Stimulated activated memory B cell treated with anti-CD40 and anti-IgM and Interleukin-4, amounts not matched to agents 10 μg/mL and 1 μg/mL and 100 μg/mL, for 72 hours (primary cell): Measurements from ENCODE around the gene CCNG2.

Source experiments
- ATAC-seq: fragments of 150-1000 bp; cut with Tn5 transposase; 2 replicates; pipeline ENCODE4 v1.10.0; 2021
- H3K27ac Mint-ChIP-seq: one replicate; pipeline ENCODE4 v1.8.0; 2022; ENCODE audit warnings: mild to moderate bottlenecking, mixed read lengths
- H3K27me3 Mint-ChIP-seq: one replicate; pipeline ENCODE4 v1.8.0; 2022; ENCODE audit warnings: mixed read lengths
- H3K36me3 Mint-ChIP-seq: one replicate; pipeline ENCODE4 v1.8.0; 2022; ENCODE audit warnings: mixed read lengths
- H3K4me1 Mint-ChIP-seq: one replicate; pipeline ENCODE4 v1.8.0; 2022; ENCODE audit warnings: mixed read lengths
- H3K4me3 Mint-ChIP-seq: one replicate; pipeline ENCODE4 v1.8.0; 2022; ENCODE audit warnings: mild to moderate bottlenecking, moderate library complexity, mixed read lengths
- H3K9me3 Mint-ChIP-seq: one replicate; pipeline ENCODE4 v1.8.0; 2022; ENCODE audit warnings: mixed read lengths

Gene CCNG2

GRCh38 chr4:77156912-77157858 lies at the start of gene CCNG2:
Gene CCNG2 (plus strand): TSS chr4:77157207. CDS start chr4:77158533, 1,326 bp downstream.
- Mint-ChIP-seq H3K4me3 (peak within 1 kb of the TSS; percentile 99), H3K4me1 (peaks cover 55% of the 10 kb centered on the region), H3K36me3 (peaks cover 12% of the 10 kb centered on the region), H3K9me3 (no peaks in the 10 kb centered on the region), H3K27me3 (no peaks in the 10 kb centered on the region), H3K27ac (peak within 1 kb of the TSS; percentile 100)
- peak; percentile 63 for ATAC-seq

- H3K4me3 Mint-ChIP-seq = no peak overlapping the region
- ATAC-seq = no peak
These were observed 46.3 kb upstream of the CCNG2 start for GRCh38 chr4:77110730-77111129.

GRCh38 chr4:77113069-77113468 lies 43.9 kb upstream of the CCNG2 start:
- ATAC-seq = no peak
- H3K27ac Mint-ChIP-seq = no peak overlapping the region
- no peak overlapping the region for H3K4me3 Mint-ChIP-seq
- no peaks in the 10 kb centered on the region for H3K27me3 Mint-ChIP-seq
- no peaks in the 10 kb centered on the region for H3K4me1 Mint-ChIP-seq
- no peaks in the 10 kb centered on the region for H3K36me3 Mint-ChIP-seq
- H3K9me3 Mint-ChIP-seq = no peaks in the 10 kb centered on the region

More at GRCh38 chr4:77110730-77111129, 46.3 kb upstream of the CCNG2 start:
- no peaks in the 10 kb centered on the region for H3K27me3 Mint-ChIP-seq
- H3K4me1 Mint-ChIP-seq = peaks cover 12% of the 10 kb centered on the region
- no peaks in the 10 kb centered on the region for H3K9me3 Mint-ChIP-seq
- no peak overlapping the region for H3K27ac Mint-ChIP-seq
- H3K36me3 Mint-ChIP-seq = no peaks in the 10 kb centered on the region

GRCh38 chr4:77117721-77118120 lies 39.3 kb upstream of the CCNG2 start:
- H3K27me3 Mint-ChIP-seq = no peaks in the 10 kb centered on the region
- H3K4me3 Mint-ChIP-seq = no peak overlapping the region
- peak overlapping the region; percentile 23 for H3K27ac Mint-ChIP-seq
- no peaks in the 10 kb centered on the region for H3K36me3 Mint-ChIP-seq
- no peak for ATAC-seq
- H3K9me3 Mint-ChIP-seq = no peaks in the 10 kb centered on the region
- H3K4me1 Mint-ChIP-seq = peaks cover 22% of the 10 kb centered on the region

GRCh38 chr4:77120886-77121508 lies 36.0 kb upstream of the CCNG2 start:
- no peaks in the 10 kb centered on the region for H3K36me3 Mint-ChIP-seq
- H3K4me1 Mint-ChIP-seq = peaks cover 54% of the 10 kb centered on the region
- no peak overlapping the region for H3K4me3 Mint-ChIP-seq
- H3K9me3 Mint-ChIP-seq = no peaks in the 10 kb centered on the region
- peak overlapping the region; percentile 61 for H3K27ac Mint-ChIP-seq
- ATAC-seq = peak; percentile 72
- no peaks in the 10 kb centered on the region for H3K27me3 Mint-ChIP-seq

- Mint-ChIP-seq H3K4me3 (no peak overlapping the region), H3K4me1 (peaks cover 56% of the 10 kb centered on the region), H3K27me3 (no peaks in the 10 kb centered on the region), H3K36me3 (no peaks in the 10 kb centered on the region), H3K27ac (peak overlapping the region; percentile 61), H3K9me3 (no peaks in the 10 kb centered on the region)
- ATAC-seq = no peak
These were observed 35.2 kb upstream of the CCNG2 start for GRCh38 chr4:77121736-77122240.

- H3K27ac Mint-ChIP-seq = no peak overlapping the region
- no peaks in the 10 kb centered on the region for H3K36me3 Mint-ChIP-seq
- H3K4me3 Mint-ChIP-seq = no peak overlapping the region
- no peaks in the 10 kb centered on the region for H3K27me3 Mint-ChIP-seq
- no peaks in the 10 kb centered on the region for H3K9me3 Mint-ChIP-seq
- H3K4me1 Mint-ChIP-seq = peaks cover 62% of the 10 kb centered on the region
- no peak for ATAC-seq
These were observed 34.4 kb upstream of the CCNG2 start for GRCh38 chr4:77122656-77123055.

GRCh38 chr4:77123411-77123810 lies 33.6 kb upstream of the CCNG2 start:
- ATAC-seq = peak; percentile 35
- Mint-ChIP-seq H3K9me3 (no peaks in the 10 kb centered on the region), H3K27ac (peak overlapping the region; percentile 58), H3K4me3 (no peak overlapping the region), H3K36me3 (no peaks in the 10 kb centered on the region), H3K27me3 (no peaks in the 10 kb centered on the region), H3K4me1 (peaks cover 69% of the 10 kb centered on the region)

GRCh38 chr4:77124576-77124975 lies 32.4 kb upstream of the CCNG2 start:
- Mint-ChIP-seq H3K4me3 (no peak overlapping the region), H3K27me3 (no peaks in the 10 kb centered on the region), H3K27ac (peak overlapping the region; percentile 58), H3K36me3 (no peaks in the 10 kb centered on the region), H3K4me1 (peaks cover 70% of the 10 kb centered on the region), H3K9me3 (no peaks in the 10 kb centered on the region)
- no peak for ATAC-seq

GRCh38 chr4:77125961-77126360 lies 31.0 kb upstream of the CCNG2 start:
- Mint-ChIP-seq H3K9me3 (no peaks in the 10 kb centered on the region), H3K36me3 (no peaks in the 10 kb centered on the region), H3K4me3 (no peak overlapping the region), H3K27me3 (no peaks in the 10 kb centered on the region), H3K4me1 (peaks cover 61% of the 10 kb centered on the region), H3K27ac (peak overlapping the region; percentile 48)
- ATAC-seq = no peak

GRCh38 chr4:77126809-77127208 lies 30.2 kb upstream of the CCNG2 start:
- peak; percentile 94 for ATAC-seq
- Mint-ChIP-seq H3K36me3 (no peaks in the 10 kb centered on the region), H3K27me3 (no peaks in the 10 kb centered on the region), H3K27ac (peak overlapping the region; percentile 85), H3K4me1 (peaks cover 53% of the 10 kb centered on the region), H3K4me3 (no peak overlapping the region), H3K9me3 (no peaks in the 10 kb centered on the region)

GRCh38 chr4:77127215-77127614 lies 29.8 kb upstream of the CCNG2 start:
- Mint-ChIP-seq H3K27me3 (no peaks in the 10 kb centered on the region), H3K4me1 (peaks cover 49% of the 10 kb centered on the region), H3K4me3 (no peak overlapping the region), H3K9me3 (no peaks in the 10 kb centered on the region), H3K27ac (peak overlapping the region; percentile 85), H3K36me3 (no peaks in the 10 kb centered on the region)
- ATAC-seq = peak; percentile 73

- Mint-ChIP-seq H3K9me3 (no peaks in the 10 kb centered on the region), H3K27me3 (no peaks in the 10 kb centered on the region), H3K36me3 (no peaks in the 10 kb centered on the region), H3K4me3 (no peak overlapping the region), H3K4me1 (peaks cover 46% of the 10 kb centered on the region), H3K27ac (peak overlapping the region; percentile 85)
- no peak for ATAC-seq
These were observed 29.0 kb upstream of the CCNG2 start for GRCh38 chr4:77127837-77128621.

- Mint-ChIP-seq H3K27ac (no peak overlapping the region), H3K4me1 (peaks cover 7% of the 10 kb centered on the region), H3K4me3 (no peak overlapping the region), H3K36me3 (no peaks in the 10 kb centered on the region), H3K9me3 (no peaks in the 10 kb centered on the region), H3K27me3 (no peaks in the 10 kb centered on the region)
- ATAC-seq = no peak
These were observed 24.2 kb upstream of the CCNG2 start for GRCh38 chr4:77132652-77133312.
